ENCODE data around the gene NUDT8.

Gene NUDT8

GRCh38 chr11:67671211-67671520 lies 41.4 kb upstream of the NUDT8 start:
- no peaks in the 10 kb centered on the region for H3K79me2 ChIP-seq (ENCODE audit: control insufficient read depth, insufficient read depth, low read length)
- H2AK5ac ChIP-seq (ENCODE audit: low read length), result no peak overlapping the region
- DNase-seq, result no peak
- H3K27ac ChIP-seq (ENCODE audit: low read depth, low read length), result no peak overlapping the region
- no peaks in the 10 kb centered on the region for H3K27me3 ChIP-seq (ENCODE audit: insufficient read depth, low read length, poor library complexity)
- H3K4me1 ChIP-seq (ENCODE audit: control insufficient read depth, low read depth, low read length), result no peaks in the 10 kb centered on the region
- H3K9ac ChIP-seq (ENCODE audit: low read length), result no peak overlapping the region
- H3K4ac ChIP-seq (ENCODE audit: low read depth, low read length), result no peak overlapping the region
- no peak overlapping the region for H3K56ac ChIP-seq (ENCODE audit: low read length)
- no CpG with 5 or more reads among the region's 8 CpGs for WGBS (ENCODE audit: extremely low coverage, insufficient coverage, low lambda C conversion rate)
- H4K5ac ChIP-seq (ENCODE audit: low read length), result no peak overlapping the region
- no peaks in the 10 kb centered on the region for H3K36me3 ChIP-seq (ENCODE audit: control insufficient read depth, insufficient read depth, low read length)
- H2BK15ac ChIP-seq (replicated peaks; ENCODE audit: low read depth), result no peak overlapping the region
- no peak overlapping the region for H2BK5ac ChIP-seq (ENCODE audit: low read length)
- H4K8ac ChIP-seq (ENCODE audit: low read depth, low read length), result no peak overlapping the region
- H3K4me2 ChIP-seq (ENCODE audit: low read length), result no peak overlapping the region
- H3K79me1 ChIP-seq (ENCODE audit: low read length), result no peaks in the 10 kb centered on the region
- no peak overlapping the region for H3K18ac ChIP-seq (ENCODE audit: low read length)
- H3K4me3 ChIP-seq (ENCODE audit: low read length), result no peak overlapping the region
- H2BK120ac ChIP-seq (ENCODE audit: low read depth, low read length), result no peak overlapping the region
- H3K23ac ChIP-seq (ENCODE audit: low read length), result no peak overlapping the region

GRCh38 chr11:67670316-67671210 lies 40.8 kb upstream of the NUDT8 start:
- no peak overlapping the region for H3K4me2 ChIP-seq (ENCODE audit: low read length)
- no peaks in the 10 kb centered on the region for H3K79me1 ChIP-seq (ENCODE audit: low read length)
- H3K27ac ChIP-seq (ENCODE audit: low read depth, low read length), result no peak overlapping the region
- H2BK15ac ChIP-seq (replicated peaks; ENCODE audit: low read depth), result no peak overlapping the region
- H2BK5ac ChIP-seq (ENCODE audit: low read length), result no peak overlapping the region
- H3K9ac ChIP-seq (ENCODE audit: low read length), result no peak overlapping the region
- no peak overlapping the region for H3K23ac ChIP-seq (ENCODE audit: low read length)
- no peak overlapping the region for H3K4ac ChIP-seq (ENCODE audit: low read depth, low read length)
- H2BK120ac ChIP-seq (ENCODE audit: low read depth, low read length), result no peak overlapping the region
- H3K4me3 ChIP-seq (ENCODE audit: low read length), result no peak overlapping the region
- no peak overlapping the region for H4K8ac ChIP-seq (ENCODE audit: low read depth, low read length)
- H3K4me1 ChIP-seq (ENCODE audit: control insufficient read depth, low read depth, low read length), result no peaks in the 10 kb centered on the region
- H4K5ac ChIP-seq (ENCODE audit: low read length), result no peak overlapping the region
- DNase-seq, result no peak
- no peaks in the 10 kb centered on the region for H3K27me3 ChIP-seq (ENCODE audit: insufficient read depth, low read length, poor library complexity)
- no peak overlapping the region for H3K56ac ChIP-seq (ENCODE audit: low read length)
- no peak overlapping the region for H3K18ac ChIP-seq (ENCODE audit: low read length)
- H3K79me2 ChIP-seq (ENCODE audit: control insufficient read depth, insufficient read depth, low read length), result no peaks in the 10 kb centered on the region
- H3K36me3 ChIP-seq (ENCODE audit: control insufficient read depth, insufficient read depth, low read length), result no peaks in the 10 kb centered on the region
- H2AK5ac ChIP-seq (ENCODE audit: low read length), result peak overlapping the region; percentile 58
- WGBS (ENCODE audit: extremely low coverage, insufficient coverage, low lambda C conversion rate), result no CpG with 5 or more reads among the region's 23 CpGs

- no peak overlapping the region for H3K23ac ChIP-seq (ENCODE audit: low read length)
- H2BK5ac ChIP-seq (ENCODE audit: low read length), result no peak overlapping the region
- H3K4ac ChIP-seq (ENCODE audit: low read depth, low read length), result no peak overlapping the region
- H3K27ac ChIP-seq (ENCODE audit: low read depth, low read length), result no peak overlapping the region
- H3K4me2 ChIP-seq (ENCODE audit: low read length), result no peak overlapping the region
- H4K5ac ChIP-seq (ENCODE audit: low read length), result no peak overlapping the region
- H3K4me3 ChIP-seq (ENCODE audit: low read length), result no peak overlapping the region
- H4K8ac ChIP-seq (ENCODE audit: low read depth, low read length), result no peak overlapping the region
- no peaks in the 10 kb centered on the region for H3K4me1 ChIP-seq (ENCODE audit: control insufficient read depth, low read depth, low read length)
- no peaks in the 10 kb centered on the region for H3K79me2 ChIP-seq (ENCODE audit: control insufficient read depth, insufficient read depth, low read length)
- no peak overlapping the region for H2BK120ac ChIP-seq (ENCODE audit: low read depth, low read length)
- no peaks in the 10 kb centered on the region for H3K79me1 ChIP-seq (ENCODE audit: low read length)
- no peak overlapping the region for H2AK5ac ChIP-seq (ENCODE audit: low read length)
- no peaks in the 10 kb centered on the region for H3K36me3 ChIP-seq (ENCODE audit: control insufficient read depth, insufficient read depth, low read length)
- H3K9ac ChIP-seq (ENCODE audit: low read length), result no peak overlapping the region
- DNase-seq, result no peak
- H3K27me3 ChIP-seq (ENCODE audit: insufficient read depth, low read length, poor library complexity), result no peaks in the 10 kb centered on the region
- H3K18ac ChIP-seq (ENCODE audit: low read length), result no peak overlapping the region
- H3K56ac ChIP-seq (ENCODE audit: low read length), result no peak overlapping the region
- WGBS (ENCODE audit: extremely low coverage, insufficient coverage, low lambda C conversion rate), result no CpG with 5 or more reads among the region's 5 CpGs
- H2BK15ac ChIP-seq (replicated peaks; ENCODE audit: low read depth), result no peak overlapping the region
These were observed 38.4 kb upstream of the NUDT8 start for GRCh38 chr11:67668192-67668551.

GRCh38 chr11:67667490-67668191 lies 37.9 kb upstream of the NUDT8 start:
- H2BK120ac ChIP-seq (ENCODE audit: low read depth, low read length), result no peak overlapping the region
- H3K4me1 ChIP-seq (ENCODE audit: control insufficient read depth, low read depth, low read length), result no peaks in the 10 kb centered on the region
- H3K4ac ChIP-seq (ENCODE audit: low read depth, low read length), result no peak overlapping the region
- H3K4me2 ChIP-seq (ENCODE audit: low read length), result no peak overlapping the region
- no peak overlapping the region for H2BK15ac ChIP-seq (replicated peaks; ENCODE audit: low read depth)
- H3K27ac ChIP-seq (ENCODE audit: low read depth, low read length), result no peak overlapping the region
- H3K79me1 ChIP-seq (ENCODE audit: low read length), result no peaks in the 10 kb centered on the region
- no peak overlapping the region for H3K18ac ChIP-seq (ENCODE audit: low read length)
- DNase-seq, result no peak
- no peaks in the 10 kb centered on the region for H3K36me3 ChIP-seq (ENCODE audit: control insufficient read depth, insufficient read depth, low read length)
- no peak overlapping the region for H3K56ac ChIP-seq (ENCODE audit: low read length)
- H3K79me2 ChIP-seq (ENCODE audit: control insufficient read depth, insufficient read depth, low read length), result no peaks in the 10 kb centered on the region
- no peak overlapping the region for H3K23ac ChIP-seq (ENCODE audit: low read length)
- H2BK5ac ChIP-seq (ENCODE audit: low read length), result no peak overlapping the region
- no peaks in the 10 kb centered on the region for H3K27me3 ChIP-seq (ENCODE audit: insufficient read depth, low read length, poor library complexity)
- H2AK5ac ChIP-seq (ENCODE audit: low read length), result no peak overlapping the region
- no CpG with 5 or more reads among the region's 26 CpGs for WGBS (ENCODE audit: extremely low coverage, insufficient coverage, low lambda C conversion rate)
- H4K8ac ChIP-seq (ENCODE audit: low read depth, low read length), result no peak overlapping the region
- H4K5ac ChIP-seq (ENCODE audit: low read length), result no peak overlapping the region
- H3K4me3 ChIP-seq (ENCODE audit: low read length), result no peak overlapping the region
- H3K9ac ChIP-seq (ENCODE audit: low read length), result no peak overlapping the region

GRCh38 chr11:67666676-67667489 lies 37.1 kb upstream of the NUDT8 start:
- H2BK5ac ChIP-seq (ENCODE audit: low read length), result no peak overlapping the region
- H3K9ac ChIP-seq (ENCODE audit: low read length), result no peak overlapping the region
- no peaks in the 10 kb centered on the region for H3K4me1 ChIP-seq (ENCODE audit: control insufficient read depth, low read depth, low read length)
- no peak overlapping the region for H3K23ac ChIP-seq (ENCODE audit: low read length)
- H4K8ac ChIP-seq (ENCODE audit: low read depth, low read length), result no peak overlapping the region
- DNase-seq, result no peak
- H3K56ac ChIP-seq (ENCODE audit: low read length), result no peak overlapping the region
- H2AK5ac ChIP-seq (ENCODE audit: low read length), result no peak overlapping the region
- no peaks in the 10 kb centered on the region for H3K79me2 ChIP-seq (ENCODE audit: control insufficient read depth, insufficient read depth, low read length)
- H3K27ac ChIP-seq (ENCODE audit: low read depth, low read length), result no peak overlapping the region
- no peaks in the 10 kb centered on the region for H3K36me3 ChIP-seq (ENCODE audit: control insufficient read depth, insufficient read depth, low read length)
- WGBS (ENCODE audit: extremely low coverage, insufficient coverage, low lambda C conversion rate), result no CpG with 5 or more reads among the region's 20 CpGs
- no peak overlapping the region for H3K4me3 ChIP-seq (ENCODE audit: low read length)
- H2BK15ac ChIP-seq (replicated peaks; ENCODE audit: low read depth), result no peak overlapping the region
- H3K18ac ChIP-seq (ENCODE audit: low read length), result no peak overlapping the region
- no peak overlapping the region for H3K4me2 ChIP-seq (ENCODE audit: low read length)
- no peak overlapping the region for H2BK120ac ChIP-seq (ENCODE audit: low read depth, low read length)
- H4K5ac ChIP-seq (ENCODE audit: low read length), result no peak overlapping the region
- H3K79me1 ChIP-seq (ENCODE audit: low read length), result no peaks in the 10 kb centered on the region
- no peak overlapping the region for H3K4ac ChIP-seq (ENCODE audit: low read depth, low read length)
- H3K27me3 ChIP-seq (ENCODE audit: insufficient read depth, low read length, poor library complexity), result no peaks in the 10 kb centered on the region
